ENCODE measurements around the gene RERE.

RERE gene

DNA sequence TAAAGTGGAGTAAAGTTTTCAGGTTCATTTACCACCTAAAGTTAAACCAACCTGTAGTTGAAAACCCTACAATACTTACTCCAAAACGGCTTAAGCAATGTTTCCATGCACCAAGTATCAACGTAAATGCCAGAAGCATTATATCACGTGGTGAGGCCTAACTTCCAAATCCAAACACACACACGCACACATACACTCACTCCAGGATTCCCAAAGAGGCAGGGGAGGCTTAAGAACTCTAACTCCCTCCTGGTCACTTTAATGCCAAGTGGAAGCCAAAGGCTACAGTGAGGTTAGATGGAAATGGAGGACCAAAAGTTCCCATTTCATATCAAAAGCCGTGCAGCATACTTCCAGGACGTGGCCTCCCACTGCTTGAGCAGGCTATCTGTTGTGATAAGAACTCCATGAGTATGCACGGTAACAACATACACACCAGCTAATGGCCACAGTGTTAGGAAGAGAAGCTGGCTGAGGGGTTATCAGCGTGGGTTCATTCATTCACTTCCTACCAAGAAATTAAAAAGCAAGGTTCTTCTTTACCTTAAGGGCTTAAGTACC, 275.4 kb downstream of the RERE start:
- DNase-seq (ENCODE audit: low read depth), result peak; percentile 61

DNA sequence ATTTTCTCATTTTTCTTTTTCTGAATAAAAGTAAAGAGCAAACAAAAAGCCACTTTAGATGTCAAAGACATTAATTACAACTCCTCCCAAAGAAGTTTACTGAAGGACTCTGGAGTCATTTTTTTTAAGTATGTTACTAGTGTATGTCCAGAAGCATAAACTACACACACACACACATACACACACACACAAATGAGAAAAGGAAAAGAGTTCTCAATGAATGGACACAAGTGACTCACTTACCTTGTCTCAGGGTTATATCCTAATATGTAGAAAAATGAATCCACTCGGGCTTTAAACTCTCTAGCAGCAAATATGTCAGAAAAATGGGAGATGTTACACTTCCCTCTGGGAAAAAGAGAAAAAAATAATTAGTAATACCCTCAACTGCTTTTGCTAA, 276.5 kb downstream of the RERE start:
- no peak for DNase-seq (ENCODE audit: low read depth)

DNA sequence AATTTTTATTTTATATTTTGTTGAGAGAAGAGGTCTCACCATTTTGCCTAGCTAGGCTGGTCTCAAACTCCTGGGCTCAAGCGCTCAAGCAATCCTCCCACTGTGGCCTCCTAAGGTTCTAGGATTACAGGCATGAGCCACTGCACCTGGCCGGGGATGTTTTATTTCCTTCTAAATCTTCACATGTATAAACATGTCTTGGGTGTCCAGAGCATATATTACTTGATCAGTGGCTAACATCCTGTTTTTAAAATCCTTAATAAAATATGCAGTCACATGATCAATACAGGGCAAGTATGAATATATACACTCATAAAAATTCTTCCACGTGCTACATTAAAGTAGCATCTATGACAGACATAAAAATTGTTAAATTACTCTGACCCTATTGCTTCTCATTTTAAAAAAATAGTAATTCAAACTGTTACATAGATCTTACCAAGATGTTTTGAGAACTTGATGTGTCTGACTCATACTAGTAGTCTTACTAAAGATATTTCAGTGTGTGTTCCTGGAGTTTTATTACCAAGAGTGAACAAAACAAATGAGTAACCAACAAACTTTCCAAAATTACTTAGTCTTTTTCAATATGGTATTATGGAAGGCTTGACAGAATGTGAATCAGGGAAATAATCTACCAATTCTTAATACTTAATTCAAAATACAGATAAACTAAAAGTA, 277.0 kb downstream of the RERE start:
- DNase-seq (ENCODE audit: low read depth), result peak; percentile 88

DNA sequence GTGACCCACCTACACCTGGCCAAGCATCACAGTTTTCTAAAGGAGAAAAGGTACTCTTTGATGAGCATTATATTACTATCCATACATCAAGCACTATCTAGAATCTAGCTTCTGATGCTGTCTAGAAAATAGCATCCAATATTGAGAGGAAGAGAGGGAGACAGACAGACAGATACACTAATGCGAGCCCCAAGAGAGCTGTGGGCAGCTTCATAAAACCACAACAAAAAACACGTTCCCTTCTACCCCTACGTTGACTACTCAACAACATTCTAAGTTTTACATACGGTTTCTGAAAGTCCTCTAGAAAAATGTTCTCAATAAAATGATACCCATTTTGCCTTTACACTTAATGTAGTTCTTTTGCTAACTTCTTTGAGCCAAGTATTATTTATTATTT, 277.8 kb downstream of the RERE start:
- no peak for DNase-seq (ENCODE audit: low read depth)

DNA sequence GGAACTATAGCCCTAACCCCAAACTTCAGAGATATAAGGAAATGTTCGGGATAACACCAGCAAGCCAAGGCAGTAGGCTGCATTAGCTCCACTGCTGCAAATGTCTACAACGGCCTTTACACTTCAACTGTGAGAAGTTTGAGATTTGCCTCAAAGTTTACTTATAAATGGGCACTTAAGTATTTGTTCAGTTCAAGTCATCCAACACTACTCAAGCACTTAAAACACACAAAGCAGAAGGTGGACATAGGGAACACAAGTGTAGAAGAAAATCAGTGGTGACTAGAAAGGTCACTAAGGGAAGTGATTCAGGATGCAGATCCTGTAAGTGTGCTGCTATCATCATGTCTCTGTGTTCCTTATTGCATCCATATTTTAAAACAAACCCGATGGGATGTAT, 278.9 kb downstream of the RERE start:
- no peak for DNase-seq (ENCODE audit: low read depth)

DNA sequence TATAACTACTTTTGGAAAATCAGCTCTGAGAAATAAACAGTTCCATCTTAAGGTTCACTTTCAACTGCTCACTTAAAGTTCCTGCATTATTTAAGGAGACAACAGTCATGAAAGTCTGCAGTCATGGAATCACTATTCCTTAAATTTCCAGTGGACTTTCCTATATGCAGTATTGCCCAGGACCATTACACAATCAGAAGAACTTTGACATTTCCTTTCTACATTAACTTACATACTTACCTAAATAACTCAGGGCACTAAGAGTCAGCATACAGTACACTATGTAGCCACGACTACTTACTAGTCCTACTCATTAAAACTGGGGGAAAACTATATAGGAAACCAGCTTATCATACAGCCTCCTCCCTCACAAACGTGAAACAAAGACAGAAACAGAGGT, 279.4 kb downstream of the RERE start:
- DNase-seq (ENCODE audit: low read depth), result no peak

DNA sequence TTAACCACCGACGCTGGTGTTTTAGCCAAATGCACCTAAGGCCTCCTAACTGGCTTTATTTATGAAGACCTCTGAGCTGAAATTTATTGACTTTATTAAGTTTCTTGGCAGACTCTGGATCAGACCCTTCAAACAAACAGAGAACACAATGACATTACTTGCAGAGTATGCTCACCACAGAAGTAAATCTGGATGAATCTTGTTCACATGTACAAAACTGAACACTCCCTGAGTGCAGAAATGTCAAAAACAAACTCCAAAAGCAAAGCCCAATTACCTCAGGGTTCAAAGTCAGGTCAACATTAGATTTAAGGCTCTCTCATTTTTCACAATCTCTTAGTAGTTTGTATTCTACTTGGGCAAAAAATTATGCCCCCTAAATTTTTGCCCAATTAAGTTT, 280.9 kb downstream of the RERE start:
- peak; percentile 82 for DNase-seq (ENCODE audit: low read depth)

DNA sequence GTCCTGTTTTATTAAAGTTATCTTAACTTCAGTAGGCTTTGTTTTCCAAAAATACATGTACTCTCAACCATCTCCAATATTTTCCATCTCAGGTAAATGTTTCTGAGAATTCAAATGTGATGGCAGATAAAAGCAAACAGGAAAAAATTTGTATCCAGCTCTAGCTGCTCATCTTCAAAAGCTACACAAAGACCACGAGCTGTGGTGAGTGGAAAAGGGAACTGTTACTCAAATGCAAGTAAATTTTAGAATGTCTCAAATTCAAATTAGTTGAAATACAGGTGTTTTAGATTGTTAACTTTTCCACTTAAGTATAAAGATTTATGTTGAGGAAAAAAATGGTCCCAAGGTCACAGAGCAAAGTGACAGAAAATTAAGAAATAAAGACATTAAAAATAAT, 283.5 kb downstream of the RERE start:
- DNase-seq (ENCODE audit: low read depth), result no peak

DNA sequence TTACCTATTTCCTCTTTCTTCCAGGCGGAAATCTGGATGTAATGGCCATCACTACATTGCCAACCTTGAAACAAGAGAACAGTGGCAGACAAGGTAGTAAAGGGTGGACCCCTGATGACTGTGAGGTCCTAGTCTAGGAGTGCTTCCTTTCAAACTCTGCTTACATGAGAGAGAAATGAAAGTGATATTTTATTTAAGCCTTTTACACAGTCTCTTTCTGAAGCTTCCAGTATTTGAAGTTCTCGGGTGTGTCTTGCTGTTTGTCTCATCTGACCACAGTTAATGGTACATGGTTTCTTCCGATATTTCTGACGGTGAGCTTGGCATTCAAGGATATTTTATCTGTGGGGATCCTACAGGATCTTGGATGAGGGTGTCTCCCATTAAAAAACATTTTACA, 284.3 kb downstream of the RERE start:
- DNase-seq (ENCODE audit: low read depth), result no peak

DNA sequence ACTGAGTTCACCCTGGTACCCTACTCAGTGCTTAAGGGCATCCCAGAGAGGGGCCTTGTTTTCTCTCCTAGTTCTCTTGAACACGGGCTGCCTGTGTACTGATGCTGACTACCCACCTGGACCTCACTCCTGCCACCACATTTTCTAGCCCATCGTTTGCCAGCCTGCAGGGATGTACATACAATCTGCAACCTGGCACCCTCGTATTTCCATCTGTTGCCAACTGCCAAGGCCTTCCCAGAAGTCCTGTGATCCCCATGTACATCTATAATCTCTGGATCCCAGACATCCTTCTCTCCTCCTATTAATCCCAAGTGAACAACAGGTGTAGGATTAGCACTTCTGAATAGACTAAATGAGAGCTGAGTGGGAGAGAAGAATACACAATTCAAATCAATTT, 287.5 kb downstream of the RERE start:
- no peak for DNase-seq (ENCODE audit: low read depth)

DNA sequence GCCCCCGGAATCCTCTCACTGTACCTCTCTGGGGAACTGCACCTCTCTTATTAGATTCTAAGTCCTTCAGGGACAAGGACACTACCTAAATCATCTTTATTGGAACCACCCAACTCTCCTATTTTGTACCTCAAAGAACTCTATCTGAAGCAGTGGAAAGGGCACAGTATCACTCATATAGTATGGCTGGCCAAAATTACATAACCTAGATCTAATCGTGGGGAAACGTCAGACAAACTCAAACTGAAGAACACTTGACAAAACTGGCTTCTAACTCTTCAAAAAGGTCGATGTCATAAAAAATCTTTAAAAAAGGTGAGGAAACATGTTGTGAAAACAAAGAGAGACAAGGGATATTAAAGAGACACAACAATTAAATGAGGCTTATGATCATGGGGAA, 289.5 kb downstream of the RERE start:
- no peak for DNase-seq (ENCODE audit: low read depth)

DNA sequence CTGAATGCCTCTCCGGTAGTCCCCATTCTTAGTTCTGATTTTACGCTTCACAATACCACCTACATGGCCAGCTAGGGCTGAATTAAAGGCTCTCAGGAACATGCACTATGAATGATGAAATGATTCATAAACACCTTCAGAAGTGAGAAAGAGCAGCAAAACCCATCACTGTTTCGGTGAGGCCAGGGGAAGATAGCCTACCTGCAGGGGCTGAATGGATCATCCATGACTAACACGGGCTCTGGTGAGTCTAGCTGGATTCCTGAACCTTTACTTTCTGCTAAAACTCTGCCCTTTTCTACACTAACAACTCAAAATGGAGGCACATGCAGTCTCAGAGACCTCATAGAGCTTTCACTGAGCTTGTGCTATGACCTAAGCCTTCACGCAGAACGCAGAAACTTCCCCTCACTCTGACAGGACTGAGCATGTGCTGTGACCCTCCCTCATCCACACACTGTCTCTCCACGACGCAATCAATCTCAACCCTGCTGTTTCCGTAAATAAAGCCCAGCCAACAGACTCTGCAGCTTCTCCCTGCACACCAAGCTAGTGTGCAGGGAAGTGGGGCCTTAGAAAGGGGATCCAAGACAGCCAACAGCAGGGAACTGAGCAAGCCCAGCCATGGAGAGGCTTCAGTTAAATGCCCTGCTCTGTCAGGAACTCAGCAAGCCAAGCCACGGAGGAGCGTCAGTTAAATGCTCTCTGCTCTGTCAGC, 291.7 kb downstream of the RERE start:
- DNase-seq (ENCODE audit: low read depth), result peak; percentile 97

DNA sequence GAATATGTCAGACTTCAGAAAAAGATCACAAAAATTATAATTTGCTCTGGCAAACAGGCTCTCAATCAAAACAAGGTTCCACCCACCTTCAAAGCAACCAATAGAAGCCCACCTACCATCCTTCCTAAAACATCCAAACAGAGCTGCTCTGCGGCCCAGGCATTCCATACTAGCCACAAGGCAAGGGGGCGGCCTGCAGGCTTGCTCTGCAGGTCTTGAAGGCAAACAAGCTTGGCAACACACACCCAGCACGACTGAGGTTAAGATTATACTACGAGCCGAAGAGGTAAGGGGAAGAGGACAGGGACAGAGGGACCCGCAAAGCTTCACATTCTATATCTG, 292.3 kb downstream of the RERE start:
- DNase-seq (ENCODE audit: low read depth), result peak; percentile 85

DNA sequence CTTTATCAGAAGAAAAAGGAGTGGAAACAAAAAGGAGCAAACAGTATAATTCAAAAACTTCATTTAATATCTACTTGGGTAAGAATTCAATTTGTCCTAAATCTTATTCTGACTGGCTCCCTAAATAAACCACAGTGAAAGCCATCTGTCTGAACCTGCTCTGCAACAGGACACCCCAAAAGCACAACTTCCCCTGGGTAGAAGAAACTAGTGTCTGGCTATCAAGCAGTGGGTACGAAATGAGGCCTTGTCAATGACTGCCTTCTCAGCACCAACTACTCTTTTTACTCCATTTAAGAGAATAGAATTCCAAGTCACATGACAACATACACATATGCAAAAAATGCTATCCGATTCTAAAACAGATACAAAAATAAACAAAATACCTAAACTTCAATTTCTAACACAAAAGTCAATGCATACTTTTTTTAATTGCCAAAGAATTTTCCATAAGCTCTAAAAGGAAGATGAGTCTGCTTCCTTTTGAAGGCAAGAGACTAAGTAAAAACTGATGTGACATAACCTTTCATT, 292.7 kb downstream of the RERE start:
- DNase-seq (ENCODE audit: low read depth), result no peak

DNA sequence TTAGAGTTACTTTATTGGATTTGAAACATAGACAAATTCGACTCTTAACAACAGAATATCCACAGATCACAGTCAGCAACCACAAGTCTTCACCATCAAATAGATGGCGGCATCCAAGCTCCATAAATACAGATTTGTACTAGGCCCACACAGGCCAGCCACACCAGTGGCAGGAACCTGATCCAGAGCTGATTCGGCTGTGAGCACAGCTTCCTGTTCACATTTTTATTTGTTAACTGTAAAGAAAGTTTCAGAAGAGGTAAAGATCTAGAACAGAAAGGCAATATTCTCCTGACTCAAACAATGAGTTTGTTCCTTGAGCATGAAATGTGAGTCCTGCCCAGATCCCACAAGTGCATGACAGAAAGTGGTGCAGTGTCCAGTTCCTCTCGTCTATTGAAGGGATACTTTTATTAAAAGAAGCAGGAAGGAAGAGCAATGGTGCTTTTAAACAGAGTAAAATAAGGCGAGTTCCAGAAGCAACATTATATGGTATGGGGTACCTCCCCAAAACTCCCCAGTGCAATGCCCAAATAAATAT, 293.7 kb downstream of the RERE start:
- no peak for DNase-seq (ENCODE audit: low read depth)

DNA sequence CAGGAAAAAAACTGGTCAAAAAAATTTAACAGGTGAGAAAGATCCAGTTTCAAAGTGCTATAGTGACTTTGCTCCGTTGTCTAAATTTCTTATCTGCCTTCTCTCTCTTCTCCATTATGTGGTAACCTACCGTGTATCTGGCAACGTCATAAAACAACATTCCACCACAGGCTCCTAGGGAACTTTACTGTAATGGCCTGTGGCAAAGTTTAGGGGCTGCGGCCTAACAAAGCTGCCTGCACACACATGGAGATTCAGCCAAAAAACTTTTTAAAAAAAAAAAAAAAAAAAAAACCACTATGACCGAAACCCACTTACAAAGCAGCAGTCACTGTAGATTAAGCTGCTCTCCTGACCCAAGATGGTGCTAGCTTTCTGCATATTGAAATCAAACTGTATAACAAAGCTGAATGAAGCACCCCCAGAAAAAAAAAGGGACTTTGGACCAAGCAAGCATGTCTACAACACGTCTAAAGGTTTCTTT, 296.9 kb downstream of the RERE start:
- DNase-seq (ENCODE audit: low read depth), result no peak

DNA sequence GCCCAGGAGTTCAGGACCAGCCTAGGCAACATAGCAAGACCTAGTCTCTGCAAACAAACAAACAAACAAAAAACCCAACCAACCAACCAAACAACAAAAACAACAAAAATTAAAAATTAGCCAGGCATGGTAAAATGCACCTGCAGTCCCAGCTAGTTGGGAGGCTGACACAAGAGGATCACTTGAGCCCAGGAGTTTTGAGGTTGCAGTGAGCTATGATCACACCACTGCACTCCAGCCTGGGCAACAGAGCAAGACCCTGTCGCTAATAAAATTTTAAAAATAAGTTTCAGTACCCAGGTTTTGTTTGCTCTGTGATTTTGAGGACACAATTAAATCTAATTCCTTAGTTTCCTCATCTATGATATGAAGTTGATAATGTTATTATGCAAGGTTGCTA, 298.3 kb downstream of the RERE start:
- DNase-seq (ENCODE audit: low read depth), result no peak

DNA sequence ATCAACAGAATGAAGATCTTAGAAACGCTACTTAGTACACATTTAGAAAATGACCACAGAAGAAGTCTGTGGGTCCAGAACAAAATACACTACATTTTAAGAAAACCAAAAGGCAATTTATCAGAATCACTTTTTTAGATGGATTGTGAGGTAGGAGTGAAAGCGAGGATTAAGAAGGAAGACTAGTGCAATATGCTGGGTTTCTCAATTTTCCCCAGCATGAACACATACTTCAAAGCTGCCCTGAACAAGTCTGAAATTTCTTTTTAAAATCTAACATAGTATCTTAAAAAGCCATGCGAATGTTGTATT, 299.0 kb downstream of the RERE start:
- no peak for DNase-seq (ENCODE audit: low read depth)

DNA sequence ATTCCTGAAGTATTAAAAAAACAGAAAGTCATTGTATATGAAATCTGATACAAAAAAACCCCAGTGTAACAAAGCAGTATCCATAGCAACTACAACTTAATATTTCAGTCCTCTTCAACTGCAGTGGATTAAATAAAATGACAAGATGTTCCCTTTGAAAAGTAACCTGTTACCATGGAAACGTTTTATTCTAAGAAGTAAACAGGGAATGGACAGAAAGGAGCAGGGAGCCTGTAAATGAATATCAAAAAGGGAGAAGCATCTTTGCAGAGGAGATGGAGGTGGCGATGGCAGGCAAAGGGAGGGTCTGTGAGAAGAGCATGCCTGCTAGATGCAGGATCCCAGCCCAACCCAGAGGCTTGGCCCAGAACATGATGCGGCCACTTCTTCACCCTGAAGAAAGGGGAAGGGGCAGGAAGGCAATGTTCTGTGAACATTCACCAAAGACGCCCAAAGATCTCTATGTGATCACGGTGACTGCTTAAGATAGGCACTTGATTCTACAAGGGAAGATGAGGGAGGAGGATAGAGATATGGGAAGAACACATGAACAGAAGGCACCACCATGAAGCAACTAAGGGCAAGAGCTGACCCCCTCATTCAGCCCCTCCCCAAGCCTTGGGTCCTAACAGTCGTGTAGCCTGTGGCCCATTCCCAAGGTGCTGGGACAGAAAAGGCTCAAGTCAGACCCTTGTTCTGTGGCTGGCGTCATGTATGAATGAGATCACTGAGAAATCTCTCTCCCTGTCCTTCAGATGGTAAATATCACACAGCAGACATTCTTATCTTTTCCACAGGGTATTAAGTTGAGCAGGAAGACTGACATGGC, 299.6 kb downstream of the RERE start:
- peak; percentile 46 for DNase-seq (ENCODE audit: low read depth)

DNA sequence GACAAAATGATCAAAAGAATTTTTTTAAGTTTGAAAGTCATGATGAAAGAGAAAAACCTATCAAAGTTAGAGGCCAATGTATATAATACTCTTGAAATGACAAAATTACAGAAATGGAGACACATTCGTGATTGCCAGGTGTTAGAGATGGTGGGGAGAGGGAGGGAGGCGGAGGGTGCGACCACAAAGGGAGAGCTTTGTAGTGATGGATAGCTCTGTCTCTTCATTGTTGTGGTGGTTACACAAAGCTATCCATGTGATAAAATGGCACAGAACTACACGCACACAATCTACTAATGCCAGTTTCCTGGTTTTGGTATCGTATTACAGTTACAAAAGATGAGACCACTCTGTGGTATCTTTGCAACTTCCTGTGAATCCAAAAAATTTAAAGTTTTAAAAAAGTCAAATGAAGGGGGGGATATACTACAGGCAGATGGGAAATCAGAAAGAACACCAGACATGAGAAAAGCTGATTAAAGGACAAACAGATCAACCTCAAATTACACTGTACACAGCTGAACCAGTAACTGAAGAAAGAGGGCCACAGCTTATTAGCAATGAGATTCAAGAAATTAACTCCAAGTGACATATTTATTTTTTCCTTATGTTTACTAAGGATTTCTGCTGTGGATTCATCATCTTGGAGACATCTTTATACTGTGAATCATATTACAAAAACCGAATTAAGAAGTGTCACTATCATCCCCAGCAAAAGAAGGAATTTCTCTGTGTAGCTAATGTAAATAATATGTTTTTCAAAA, 300.5 kb downstream of the RERE start:
- peak; percentile 50 for DNase-seq (ENCODE audit: low read depth)

DNA sequence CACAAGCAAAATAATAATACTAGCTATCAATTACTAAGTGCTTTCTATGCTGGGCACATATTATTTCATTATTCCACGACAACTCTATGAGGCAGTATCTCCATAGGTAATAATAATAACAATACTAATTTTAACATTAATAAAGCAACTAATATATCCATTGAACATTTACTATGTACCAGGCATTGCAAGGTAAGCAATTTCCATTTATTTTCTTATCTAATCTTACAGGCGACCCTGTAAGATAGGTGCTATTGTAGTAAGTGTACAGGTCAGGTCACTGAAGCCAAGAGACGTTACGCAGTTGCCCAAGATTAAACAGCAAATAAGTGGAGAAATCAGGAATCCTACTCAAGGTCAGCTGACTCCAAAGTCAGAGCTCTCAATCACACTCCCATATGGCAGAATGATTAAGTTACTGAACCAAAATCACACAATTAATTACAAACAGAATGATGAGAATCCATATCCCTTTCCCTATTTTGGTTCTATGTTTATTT, 301.1 kb downstream of the RERE start:
- no peak for DNase-seq (ENCODE audit: low read depth)
